Articular chondrocyte of knee joint (primary cell): Measurements from ENCODE around the gene EPHA5. TPM values are rescaled to one million over a fixed set of nuclear protein-coding genes. Genes with fewer than 3 reads are reported as not detected.

Source experiments
- total RNA-seq: library from RNA; depleted of rRNA; stranded (reverse); fragments of >200 nt; gene quantifications from 2 replicates; pipeline ENCODE4 v1.2.3, GENCODE V29; 2012

Gene EPHA5
- total RNA-seq = under 0.01 TPM in 2 replicates

DNA sequence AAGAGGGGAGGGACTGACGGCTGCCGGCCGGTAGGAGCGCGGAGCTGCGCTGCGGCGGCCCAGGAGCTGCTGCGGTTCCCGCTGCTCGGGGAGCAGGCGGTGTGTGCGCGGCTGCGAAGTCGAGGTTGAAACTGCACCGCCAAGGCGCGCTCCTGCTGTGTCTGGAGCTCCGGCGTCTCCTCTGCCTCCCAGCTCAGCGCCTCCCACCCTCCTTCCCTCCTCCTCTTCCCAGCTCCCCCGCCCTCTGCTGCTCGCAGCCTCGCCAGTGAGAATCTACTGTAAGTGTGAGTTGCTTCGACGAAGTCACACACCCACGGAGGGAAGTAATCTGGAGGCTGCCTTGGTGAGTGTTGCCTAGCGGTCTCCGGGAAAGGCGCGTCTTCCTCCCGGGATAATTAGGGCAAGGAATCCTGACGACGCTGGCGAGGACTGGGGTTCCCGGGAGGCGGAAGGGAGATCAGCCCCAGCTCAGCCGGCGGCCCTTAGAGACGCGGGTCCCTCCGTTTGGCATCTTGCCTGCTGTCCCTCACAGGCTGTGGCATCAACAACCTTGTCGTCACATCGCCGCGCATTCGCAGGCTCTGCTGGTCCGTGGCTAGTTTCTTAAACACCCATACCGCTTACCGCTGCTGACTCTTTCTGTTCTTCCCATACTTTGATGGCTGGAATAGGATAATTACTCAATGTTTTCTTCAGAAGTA is at the start of gene EPHA5:
Gene EPHA5 (minus strand): TSS at position 159 of the 701 bp plus-strand sequence. CDS start 747 bp downstream, outside the sequence.

